ENCODE measurements around the gene EPHB2.
A peak's percentile ranks its signal among the peaks of the same experiment; 100 is the strongest.
"Not testable (repeated sequence)": the region's sequence is repeated elsewhere in the genome, so short reads cannot be mapped to it uniquely, and the experiment has no call there.

Gene EPHB2

DNA sequence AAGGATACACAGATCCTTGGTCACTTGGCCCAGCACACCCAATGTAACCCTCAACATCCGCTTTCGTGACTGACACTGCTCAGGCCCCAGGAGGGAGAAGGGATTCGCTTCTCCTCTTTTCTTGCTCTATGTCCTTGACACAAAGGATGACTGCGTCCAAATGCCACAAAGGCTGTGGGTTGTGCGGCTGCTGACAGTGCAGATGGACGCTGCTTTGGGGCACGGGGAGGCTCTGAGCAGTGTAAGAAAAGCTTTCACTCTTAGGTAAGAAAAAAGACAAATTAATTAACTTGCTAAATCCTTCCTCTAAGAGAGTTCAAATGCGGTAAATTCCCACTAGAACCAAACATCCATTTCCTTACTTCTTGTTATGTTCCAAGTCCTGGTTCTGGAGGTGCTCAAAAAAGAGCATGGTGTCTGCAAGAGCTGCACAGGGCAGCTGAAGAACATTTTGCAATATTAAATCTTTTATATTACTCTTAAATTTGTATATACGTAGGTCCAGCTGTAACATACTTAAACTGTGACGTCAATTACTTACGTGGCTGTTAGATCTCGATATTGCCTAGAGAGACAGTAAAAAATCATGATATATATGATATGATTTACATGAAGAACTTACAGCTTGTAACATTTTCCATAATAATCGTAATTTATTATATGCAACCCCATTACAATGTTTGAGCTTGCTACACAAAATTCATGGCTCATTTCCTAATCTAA, 19.4 kb upstream of the EPHB2 start:
- DNase-seq = no peak

DNA sequence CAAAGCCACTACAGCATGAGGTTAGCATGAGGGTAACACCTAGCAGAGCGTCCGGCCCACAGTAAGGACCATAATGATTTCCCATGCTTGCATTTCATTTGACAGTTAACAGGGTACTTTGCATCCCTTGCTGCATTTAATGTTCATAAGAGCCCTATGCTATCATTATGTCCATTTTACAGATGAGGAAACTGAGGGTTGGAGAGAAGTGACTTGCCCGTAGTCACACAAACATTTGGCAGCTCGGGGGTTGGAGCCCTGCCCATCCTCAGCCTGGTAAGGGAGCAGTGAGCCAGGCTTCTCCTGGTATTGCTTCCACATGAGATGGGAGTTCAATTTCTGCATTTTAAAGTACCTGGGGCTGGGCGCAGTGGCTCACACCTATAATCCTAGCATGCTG, 16.5 kb upstream of the EPHB2 start:
- no peak for DNase-seq

DNA sequence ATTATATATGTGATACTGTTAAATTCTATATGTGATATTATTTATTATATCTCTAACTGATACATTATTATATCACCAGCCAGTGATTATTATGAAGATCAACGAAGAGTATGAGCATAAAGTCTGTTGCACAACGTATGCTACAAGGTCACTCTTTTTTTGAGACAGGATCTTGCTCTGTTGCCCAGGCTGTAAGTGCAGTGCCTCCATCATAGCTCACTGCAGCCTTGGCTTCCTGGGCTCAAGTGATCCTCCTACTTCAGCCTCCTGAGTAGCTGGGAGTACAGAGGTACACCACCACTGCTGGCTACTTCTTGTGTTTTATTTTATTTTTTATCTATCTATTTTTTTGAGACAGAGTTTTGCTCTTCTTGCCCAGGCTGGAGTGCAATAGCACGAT, 14.0 kb upstream of the EPHB2 start:
- DNase-seq = no peak

DNA sequence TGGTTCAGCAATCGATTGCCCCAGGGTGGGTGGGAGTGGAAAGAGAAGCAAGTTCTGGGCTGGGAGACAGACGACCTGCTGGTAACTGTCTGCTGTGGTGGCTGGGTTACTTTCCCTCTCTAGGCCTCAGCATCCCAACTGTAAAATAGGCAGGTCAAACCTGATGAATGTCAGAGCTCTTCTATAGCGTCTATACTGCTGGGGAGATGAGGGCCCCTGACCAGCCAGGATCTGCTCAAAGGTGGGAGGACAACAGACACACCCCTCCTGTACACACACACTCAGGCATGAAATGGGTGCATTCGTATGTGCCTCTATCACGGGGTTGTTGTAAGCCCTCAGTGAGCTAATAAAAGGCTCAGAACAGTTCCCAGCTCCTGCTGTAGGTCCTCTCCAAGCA, 12.7 kb upstream of the EPHB2 start:
- DNase-seq = no peak

DNA sequence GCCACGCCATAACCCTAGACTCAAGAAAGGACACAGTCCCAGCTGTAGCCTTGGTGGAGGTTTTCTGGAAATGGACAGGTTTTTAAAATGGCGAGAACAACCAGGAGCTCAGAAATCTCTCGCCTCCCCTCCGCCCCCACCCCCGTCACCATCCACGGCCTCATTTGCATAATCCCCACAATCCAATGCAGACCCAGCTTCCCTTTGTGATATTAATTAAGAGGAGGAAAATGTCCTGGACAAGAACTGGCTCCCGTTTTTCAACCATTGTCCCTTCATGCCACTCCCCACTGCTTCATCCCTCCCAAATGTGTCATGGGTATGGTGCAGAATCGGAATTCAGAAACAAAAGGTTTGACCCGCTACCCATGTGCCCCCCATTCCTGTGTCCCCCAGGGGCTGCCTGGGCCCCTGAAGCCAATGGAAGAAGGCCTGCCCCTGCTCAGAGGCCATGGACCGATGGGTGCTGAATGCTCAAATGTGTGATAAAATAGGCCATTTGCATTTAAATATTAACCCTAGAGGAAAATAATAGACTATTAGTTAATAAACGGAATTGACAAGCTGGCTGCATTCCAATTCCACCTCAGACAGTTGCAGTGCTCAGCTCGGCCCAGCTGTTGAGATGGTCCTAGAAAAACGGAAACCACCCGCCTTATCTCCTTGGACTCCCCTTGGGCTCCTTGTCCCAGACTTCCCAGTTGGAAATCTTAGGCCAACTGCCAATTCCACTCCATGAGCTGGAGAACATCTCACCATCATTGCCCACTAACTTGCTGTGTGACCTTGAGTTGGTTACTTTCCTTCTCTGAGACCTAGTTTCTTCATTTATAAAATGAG, 10.7 kb upstream of the EPHB2 start:
- no peak for DNase-seq

DNA sequence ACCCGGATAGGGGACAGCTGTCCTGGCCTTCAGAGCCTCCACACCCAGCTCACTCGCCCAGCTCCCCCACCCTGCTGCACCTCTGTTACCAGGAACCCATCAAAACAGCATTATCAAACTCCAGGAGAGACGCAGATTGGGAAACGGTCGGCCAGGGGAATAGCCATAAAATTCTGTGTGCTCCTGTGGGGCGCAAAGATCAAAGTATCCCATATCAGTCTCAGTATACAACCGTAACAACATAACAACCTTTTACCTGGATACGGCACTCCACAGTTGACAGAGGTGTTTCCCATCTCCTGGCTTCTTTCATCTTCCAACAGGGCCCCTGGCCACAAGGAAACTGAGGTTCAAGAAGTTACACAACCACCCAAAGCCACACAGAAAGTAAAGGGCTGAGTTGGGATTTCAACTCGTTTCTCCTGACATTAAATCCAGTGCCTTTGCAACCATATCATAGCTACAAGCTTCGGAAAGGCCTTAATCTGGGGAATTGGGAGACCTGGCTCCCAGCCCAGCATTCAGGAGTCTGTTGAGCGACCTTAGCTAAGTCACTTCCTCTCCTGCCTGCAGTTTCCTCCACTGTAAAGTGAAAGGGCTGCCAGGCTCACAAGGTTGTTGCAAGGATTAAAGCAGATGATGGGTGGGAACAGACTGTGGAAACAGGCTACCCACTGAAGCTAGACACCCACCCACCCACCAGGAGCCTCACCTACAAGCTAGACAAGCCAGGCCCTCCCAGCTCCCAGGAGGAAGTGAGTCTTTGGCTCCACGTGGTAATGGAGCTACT, 8.1 kb upstream of the EPHB2 start:
- DNase-seq = no peak

DNA sequence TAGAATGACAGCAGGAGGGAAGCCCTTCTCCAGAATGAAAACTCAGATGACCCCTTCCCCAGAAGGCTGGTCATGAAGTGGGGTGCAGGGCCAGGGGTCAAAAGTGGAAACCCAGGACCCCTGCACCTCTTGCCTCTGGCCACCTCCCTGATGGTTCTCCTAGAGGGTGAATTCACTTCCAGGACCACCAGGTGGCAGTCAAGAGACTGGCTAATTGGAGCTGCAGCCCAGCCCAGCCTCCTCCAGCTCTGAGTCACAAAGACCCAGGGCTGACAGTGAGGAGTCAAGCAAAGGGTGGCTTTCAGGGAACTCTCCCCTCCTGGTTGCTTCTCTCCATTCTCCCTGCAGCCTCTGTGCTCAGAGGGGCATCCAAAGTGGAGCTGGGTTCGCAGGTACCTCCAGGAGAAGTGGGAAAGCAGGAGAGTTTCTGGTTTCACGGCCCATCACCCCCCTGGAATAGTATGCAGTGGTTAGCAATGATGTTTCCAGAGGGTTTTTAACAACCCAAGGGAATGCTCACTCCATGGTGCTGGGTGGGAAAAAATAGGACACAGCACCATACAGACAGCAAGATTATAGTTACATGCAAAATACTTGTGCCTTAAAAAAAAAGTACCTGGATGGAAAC, 6.1 kb upstream of the EPHB2 start:
- peak; percentile 63 to 73 for DNase-seq

DNA sequence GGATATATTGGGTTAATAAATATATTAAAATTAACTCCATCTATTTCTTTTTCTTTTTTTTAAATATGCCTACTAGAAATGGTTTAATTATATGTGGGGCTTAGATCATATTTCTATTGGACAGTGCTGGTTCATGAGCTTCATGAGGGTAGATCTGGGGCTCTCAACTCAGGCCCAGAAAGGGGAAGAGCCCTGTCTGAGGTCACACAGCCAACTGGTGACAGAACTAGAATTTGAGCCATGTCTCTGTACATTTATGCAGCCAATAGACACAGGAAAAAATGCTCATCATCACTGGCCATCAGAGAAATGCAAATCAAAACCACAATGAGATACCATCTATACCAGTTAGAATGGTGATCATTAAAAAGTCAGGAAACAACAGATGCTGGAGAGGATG, 5.1 kb upstream of the EPHB2 start:
- DNase-seq = no peak

DNA sequence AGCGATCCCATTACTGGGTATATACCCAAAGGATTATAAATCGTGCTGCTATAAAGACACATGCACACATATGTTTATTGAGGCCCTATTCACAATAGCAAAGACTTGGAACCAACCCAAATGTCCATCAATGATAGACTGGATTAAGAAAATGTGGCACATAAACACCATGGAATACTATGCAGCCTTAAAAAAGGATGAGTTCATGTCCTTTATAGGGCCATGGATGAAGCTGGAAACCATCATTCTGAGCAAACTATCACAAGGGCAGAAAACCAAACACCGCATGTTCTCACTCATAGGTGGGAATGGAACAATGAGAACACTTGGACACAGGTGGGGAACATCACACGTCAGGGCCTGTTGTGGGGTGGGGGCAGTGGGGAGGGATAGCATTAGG, 4.5 kb upstream of the EPHB2 start:
- DNase-seq = not testable (repeated sequence)

DNA sequence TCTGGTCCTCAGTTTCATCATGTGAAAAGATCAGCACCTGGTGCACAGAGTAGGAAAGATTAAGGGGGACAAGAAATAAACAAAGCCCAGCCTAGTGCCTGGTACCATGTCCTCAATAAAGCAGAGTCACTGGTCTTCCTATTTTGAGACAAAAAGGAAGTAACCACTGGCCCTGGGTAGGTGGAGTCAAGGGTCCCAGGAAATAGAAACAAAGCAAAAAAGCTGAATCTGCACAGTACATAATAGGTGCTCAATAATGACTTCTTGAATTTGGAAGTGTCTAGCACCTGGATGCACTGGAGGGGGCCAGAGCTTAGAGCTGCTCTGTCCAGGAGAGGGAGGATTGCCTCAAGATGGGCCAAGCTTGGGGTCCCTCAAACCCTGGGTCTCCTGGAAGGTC, 1.9 kb upstream of the EPHB2 start:
- DNase-seq = no peak

DNA sequence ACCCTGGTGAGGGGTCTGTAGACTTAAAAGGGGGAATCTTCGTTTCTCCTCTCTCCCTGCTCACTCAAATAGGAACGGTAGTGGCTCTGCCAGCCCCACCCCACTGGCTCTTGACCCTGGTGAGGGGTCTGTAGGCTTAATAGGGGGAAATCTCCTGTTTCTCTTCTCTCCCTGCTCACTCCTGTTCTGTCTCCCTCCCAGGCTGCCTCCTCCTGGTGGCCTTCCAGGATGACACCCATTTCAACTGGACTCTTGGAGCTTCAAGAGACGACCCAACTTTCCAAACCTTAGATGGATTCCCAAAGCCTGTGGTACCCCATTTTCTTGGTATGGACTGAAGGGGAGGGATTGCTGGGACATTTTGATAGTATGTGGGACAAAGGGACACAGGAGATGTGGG, 1.4 kb upstream of the EPHB2 start:
- no peak for DNase-seq

DNA sequence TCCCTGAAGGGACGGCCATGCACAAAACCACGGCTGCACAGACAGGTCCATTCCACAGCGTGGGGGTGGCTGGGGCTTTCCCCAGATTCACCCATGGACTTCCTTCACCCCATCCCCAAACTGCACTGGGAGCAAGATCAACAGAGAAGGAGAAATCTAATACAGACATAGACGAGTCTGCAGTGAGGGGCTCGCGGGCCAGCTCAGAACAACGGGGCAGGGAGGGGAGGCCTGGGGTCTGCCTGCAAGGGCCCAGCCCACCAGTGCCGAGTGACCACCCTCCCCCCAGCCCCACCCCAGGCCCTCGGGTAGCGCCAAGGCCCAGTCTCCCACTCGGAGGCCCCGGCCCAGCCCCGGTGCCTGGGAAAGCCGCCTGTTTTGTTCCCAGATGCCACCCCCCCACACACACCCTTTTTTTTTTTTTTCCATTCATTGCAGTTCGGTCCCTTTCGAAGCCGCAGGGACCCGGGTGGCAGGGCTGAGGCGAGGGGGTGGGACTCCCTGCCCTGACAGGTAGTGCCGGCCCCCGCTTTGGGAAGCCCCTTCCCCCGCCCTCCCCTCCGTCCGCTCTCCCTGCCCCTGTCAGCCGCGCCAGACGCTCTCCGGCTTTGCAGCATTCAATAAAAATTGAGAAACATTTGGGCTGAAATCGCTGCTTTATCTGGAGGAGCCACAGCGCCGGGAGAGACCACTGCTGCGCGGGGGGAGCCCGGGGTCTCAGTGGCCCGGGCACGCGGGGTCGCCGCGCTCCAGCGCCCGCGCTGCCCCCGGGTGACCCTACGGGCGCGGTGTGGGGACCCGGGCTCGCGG, 543 bp upstream of the EPHB2 start:
- peak; percentile 11 to 27 for DNase-seq

DNA sequence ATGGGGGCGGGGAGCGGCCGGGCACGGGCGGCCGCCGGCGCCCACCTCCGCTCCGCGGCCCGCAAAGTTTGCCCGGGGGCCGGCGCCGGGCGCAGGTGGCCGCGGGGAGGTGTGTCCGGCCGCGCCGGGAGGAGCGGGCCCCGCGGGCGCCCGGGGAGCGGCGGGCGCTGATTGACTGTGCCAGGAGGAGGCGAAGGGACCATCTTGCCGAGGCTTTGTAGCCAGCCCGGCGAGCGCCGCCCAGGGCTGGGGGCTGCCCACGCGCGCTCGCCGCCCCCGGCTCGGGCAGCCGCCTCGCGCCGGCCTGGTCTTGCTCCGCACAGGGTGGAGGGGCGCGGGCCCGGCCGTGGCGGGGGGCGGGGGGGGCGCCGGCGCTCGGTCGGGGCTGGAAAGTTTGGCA, 432 bp downstream of the EPHB2 start:
- DNase-seq = no peak

DNA sequence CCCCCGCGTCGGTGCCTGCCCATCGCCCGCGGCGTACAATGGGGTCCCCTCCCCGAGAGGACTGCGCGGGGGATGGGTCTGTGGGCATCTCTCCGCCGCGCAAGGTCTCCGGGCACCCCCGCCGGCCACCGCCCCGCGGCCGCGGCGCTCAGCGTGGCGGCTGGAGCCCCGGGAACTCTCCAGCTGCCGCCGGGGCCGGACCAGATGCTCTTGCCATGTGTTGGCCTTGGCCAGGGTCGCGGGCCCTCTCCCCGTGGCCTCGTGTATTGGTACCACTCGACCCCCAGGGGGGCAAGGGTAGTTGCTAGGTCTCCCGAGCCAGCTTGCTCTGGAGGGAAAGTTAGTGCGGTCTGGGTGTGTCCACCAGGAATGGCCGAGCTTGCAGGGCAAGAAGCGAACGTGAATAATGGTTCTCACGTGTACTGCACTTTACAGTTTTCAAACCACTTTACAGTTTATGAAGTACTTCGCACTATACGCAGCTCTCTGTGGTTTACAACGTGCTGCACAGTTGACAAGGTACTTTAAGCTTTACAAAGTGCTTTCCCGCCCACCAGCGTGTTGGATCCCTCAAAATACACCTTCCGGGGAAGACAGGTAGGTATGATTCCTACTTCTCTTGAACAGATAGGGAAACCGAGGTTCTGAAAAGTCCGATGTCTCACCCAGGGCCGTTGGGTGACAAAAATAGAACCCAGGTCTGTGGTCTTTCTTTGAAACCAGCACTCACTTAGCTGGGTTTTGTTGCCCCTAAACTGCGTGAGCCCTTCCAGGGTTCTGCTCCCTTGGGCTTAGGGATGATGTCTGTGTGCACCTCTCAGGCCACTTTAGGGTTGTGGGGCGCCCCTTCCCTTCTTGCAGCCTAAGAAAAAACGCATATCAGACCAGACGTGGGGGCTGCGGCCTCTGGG, 1.2 kb downstream of the EPHB2 start:
- no peak for DNase-seq

DNA sequence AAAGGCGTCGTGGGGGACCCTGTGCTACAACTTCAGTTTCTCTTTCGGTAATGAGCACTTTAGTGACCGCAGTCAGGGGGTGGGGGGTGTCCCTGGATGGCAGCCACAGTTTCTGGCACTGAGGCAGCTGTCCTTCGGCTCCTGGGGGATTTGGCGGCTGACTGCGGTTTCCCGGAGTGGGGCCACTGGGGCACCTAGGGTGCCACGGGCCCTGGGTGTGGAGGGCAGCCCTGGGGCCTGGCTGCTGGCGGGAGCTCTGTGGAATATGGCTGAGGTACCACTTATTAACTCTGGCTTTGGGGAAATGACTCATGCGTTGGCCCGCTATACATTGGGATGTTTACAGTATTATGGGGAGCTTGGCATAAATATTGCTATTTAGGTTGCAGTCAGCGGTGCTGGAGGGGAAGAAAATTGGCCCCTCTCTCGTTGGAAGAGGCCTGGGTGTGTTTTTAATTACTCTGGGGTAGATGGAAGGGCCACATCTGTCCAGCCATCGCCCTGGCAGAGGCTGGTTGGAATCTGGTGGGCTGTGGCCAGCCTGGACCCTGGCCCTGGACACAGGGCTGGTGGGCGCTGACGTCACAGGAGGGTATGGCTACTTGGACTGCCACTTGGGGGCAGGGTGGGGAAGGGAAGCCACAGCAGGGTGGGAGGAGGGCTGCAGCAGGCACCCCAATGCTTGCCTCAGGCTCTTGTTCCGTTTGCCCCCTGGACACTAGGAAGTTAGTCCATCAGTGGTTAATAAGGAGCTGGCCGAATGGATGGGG, 2.0 kb downstream of the EPHB2 start:
- no peak for DNase-seq

DNA sequence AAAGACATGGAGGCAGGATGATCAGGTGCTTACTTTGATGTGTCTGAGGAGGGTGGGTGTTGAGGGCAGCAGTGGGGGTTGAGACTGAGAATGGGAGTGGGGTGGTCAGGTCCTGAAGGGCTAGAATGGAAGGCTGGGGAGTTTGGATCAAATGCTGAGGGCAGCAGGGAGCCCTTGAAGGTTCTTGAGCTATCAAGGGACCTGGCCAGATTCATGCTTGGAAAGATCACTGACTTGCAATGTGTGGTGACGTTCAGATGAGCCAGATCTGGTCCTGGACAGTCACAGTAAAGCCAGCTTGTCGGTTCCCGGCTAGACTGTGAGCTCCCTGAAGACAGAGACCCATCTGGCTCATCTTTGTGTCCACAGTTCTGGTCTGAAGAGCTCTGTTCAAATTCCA, 3.8 kb downstream of the EPHB2 start:
- DNase-seq = no peak

DNA sequence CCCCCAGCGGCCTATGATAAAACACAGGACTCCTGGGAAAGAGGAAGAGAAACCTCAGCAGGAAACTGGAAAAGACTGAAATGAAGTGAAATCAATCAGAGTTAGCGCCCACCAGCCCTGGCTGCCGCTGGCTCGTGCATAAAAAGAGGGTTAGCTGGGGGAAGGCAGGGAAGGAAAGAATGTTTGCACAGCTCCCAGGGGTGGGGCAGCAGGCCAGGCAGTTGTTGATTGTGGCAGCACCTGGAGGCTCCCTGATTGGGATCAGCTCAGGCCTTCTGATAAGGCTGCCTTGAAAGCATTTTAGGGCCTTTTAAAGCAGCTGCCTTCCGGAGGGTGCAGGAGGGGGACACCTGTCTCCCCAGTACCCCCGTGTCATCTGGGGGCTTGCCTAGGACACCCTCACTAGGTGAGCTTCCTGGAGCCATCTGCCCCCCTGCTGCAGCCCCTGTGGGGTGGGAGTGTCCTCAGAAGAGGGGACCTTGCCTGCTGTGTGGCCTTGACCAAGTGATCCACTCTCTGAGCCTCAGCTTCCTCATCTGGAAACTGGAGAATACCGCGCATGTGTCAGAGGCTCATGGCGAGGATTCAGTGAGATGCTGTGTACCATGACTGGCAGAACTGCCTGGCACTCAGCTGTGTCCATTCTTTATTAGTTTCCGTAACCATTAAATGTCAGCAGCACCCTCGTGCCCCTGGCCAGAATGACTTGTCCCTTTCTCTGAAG, 6.6 kb downstream of the EPHB2 start:
- no peak for DNase-seq

DNA sequence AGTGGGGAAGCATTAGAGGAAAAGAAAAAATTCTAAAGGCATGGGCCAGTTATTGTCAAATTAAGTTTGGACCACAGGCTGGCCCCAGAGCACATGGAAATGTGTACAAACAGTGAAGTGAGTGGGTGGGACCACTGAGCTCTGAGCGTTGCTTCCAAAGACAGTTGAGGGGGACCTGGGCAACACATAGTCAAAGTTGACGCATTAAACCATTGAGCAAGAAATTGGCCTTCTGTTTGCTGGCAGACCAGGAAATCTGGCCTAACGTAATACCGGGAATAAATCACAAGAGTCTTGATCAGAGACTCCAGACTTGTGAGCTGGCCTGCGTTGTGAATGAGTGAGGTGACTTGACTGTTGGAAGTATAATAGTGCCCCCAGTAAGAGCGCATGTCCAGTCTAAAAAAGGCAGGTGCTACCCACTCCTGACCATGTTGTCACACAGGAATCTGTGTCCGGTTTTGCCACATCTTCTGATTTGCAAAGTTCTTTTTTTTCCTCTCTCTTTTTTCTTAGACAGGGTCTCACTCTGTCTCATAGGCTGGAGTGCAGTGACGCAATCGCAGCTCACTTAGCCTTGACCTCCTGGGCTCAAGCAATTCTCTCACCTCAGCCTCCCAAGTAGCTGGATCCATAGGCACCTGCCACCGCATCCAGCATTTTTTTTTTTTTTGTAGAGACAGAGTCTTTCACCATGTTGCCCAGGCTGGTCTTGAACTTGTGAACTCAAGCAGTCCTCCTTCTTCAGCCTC, 10.7 kb downstream of the EPHB2 start:
- DNase-seq = no peak

Data from CD4-positive, alpha-beta T cell treated with Interleukin-1 beta for 1 hour (primary cell).